HCEC 1CT (cell line): ENCODE measurements around the gene SERTAD3.

Source experiments
- DNase-seq: peaks from one replicate; pipeline ENCODE4 v3.0.0-alpha.2; 2017

The SERTAD3 gene

GRCh38 chr19:40407714-40408597 is 36.2 kb downstream of the SERTAD3 start:
- DNase-seq: no peak

DNA sequence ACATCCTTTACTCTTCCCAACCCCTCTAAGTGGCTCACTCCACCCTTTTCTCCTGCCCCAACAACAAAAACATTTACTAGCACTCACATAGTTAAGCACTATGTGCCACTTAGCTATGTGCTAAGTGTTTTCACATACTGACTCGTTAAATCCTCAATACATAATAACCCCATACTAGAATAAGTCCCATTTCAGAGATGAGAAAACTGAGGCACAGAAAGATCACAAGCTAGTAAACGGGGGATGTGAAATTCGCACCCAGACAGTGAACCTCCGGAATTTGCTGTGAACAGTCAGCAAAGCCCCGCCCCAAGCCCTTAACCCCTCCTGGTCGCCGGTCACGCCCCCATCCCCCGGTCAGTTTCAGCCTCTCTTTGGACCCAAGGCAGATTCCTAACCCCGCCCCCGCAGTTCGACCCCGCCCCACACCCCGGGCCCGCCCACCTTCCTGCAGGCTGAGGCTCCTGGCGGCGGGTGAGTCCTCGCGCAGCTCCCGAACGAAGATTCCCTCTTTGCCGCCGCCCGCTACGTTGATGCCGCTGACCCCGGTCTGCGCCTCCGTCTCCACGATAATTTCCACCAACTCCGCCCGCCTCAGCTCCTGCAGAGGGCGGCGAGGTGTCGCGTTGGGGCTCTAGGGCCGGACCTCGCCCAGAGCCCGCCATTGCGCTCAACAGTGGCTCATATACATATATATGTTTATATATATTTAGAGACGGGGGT is 40.7 kb downstream of the SERTAD3 start:
- DNase-seq: peak; percentile 87

- no peak for DNase-seq
These were observed 43.6 kb downstream of the SERTAD3 start for GRCh38 chr19:40400559-40400958.

DNA sequence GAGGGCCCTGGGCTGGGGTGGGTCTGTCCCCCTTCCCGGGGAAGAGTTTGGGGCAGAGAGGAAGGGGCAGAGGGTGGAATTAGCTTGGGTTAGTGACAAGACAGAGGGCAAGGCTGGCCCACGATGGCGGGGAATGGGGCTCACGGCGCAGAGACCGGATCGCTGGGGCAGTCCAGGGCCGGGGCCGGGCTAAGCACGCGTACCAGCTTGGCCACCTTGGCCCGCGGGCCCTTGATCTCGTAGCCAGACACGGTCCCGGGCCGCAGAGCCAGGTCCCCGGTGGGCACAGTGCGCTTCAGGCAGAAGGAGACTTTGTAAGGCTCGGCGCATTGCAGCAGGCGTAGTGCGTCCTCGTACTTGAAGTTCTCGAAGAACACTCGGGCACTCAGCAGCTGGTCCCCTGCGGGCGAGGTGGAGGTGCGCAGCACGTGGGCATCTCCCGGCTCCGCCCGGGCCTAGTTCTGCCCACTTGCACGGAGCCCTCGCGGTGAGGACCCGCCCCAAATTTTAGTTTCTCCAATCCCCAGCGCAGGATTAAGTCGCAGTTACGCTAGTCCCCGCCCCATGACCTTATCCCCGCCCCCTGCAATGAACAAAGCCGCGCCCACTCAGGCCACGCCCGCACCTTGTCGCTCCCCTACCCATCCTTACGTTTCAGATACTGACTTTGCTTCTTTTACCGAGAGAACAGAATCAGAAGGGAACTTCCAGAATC is 45.6 kb downstream of the SERTAD3 start:
- no peak for DNase-seq

DNA sequence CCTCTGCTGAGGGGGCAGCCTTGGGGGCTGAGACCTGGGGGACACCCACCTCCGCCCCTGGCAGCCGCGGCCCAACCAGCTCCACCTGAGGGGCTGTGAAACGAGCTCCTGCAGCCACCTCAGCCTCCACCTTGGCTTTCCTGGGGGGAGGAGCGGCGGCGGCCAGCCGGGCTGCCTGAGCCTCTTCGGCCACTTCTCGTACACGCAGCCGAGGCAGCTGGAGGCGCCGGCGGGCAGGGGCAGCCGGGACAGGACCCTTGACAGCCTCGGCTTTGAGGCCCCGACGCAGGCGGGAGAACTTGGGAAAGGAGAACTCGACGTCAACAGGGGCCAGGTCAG is 46.6 kb downstream of the SERTAD3 start:
- DNase-seq: no peak

DNA sequence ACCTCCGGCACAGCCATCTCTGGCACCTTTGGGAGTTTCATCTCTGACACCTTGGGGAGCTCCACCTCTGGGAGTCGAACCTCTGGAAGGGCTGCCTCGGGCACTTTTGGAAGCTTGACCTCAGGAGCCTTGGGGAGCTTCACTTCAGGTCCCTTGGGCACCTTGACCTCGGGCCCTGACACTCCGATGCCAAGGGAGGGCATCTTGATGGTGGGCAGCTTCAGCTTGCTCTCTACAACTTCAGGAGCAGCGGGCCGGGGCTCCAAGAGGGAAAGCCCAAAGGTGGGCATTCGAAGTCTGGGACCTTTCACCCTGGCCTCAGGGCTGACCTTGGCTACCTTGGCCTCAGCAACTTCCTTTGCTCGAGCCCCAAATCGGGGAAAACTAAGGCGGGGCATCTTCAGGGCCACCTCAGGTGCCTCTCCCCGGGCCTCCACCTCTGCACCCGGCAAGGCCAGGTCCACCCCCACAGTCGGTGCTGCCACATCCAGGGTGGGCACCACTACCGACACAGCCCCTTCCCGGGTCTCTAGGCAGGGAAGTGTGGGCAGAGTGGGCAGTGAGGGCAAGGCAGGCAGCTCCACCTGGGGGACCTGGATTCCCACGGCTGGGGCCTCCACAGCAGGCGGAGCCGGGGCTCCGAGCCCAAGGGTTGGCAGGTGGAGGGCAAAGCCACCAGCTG is 47.1 kb downstream of the SERTAD3 start:
- no peak for DNase-seq

DNA sequence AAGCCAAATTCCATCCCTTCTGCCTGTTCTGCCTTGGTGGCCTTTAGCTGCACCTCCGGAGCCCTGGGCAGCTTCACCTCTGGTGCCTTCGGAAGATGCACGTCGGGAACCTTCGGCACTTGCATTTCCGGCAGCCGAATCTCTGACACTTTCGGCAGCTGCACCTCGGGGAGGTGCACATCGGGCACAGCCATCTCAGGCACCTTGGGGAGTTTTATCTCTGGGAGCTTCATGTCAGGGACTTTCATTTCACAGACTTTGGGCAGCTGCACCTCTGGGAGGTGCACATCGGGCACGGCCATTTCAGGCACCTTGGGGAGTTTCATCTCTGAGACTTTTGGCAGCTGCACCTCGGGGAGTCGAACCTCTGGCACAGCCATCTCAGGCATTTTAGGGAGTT is 48.2 kb downstream of the SERTAD3 start:
- DNase-seq: no peak

DNA sequence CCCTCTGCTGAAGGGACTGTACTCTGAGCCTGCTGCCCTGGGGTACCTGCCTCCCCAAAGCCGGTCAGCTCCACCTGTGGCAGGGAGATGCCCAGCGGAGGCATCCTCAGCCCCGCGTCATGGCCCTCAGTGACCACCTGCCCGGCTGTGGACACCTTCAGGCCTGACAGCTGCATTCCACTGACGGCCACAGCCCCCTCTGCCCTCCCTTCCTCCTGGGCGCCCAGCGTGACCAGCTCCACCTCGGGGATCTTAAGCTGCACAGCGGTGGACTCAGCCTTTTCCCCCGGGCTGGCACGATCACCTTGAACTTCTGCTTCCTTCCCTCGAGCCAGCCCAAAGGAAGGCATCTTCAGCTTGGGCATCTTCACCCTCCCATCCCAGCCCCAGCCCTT is 49.3 kb downstream of the SERTAD3 start:
- no peak for DNase-seq

GRCh38 chr19:40393894-40394815 is 50.0 kb downstream of the SERTAD3 start:
- no peak for DNase-seq

DNA sequence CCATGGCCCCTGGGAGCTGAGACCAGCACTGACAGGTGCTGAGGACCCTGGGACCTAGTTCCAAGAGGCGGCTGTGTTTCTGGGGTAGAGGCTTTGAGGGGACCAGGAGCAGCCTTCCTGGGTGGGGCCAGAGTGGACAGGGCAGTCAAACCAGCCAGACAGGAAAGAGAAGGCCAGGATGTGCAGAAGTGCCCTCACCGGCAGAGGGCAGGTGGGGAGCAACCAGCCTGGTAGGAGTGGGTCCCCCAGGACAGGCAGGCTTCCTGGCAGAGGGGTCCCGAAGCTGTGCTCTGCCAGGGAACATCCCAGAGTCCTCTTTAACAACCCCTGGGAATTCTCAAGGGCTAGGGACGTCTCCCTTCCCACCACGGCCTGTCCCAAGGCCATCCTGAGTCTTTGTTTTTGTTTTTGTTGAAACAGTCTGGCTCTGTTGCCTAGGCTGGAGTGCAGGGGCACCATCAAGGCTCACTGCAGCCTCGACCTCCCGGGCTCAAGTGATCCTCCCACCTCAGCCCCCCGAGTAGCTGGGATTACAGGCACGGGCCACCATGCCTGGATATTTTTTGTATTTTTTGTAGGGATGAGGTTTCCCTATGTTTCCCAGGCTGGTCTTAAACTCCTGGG is 51.1 kb downstream of the SERTAD3 start:
- DNase-seq: no peak

GRCh38 chr19:40392123-40392522 is 52.0 kb downstream of the SERTAD3 start:
- DNase-seq: no peak
